NB4 (cell line): Measurements from ENCODE around the gene AUTS2.

Experiments
- CTCF ChIP-seq: IDR thresholded peaks from one replicate; pipeline ENCODE4 v1.5.1; 2012; ENCODE audit warnings: low read depth, low read length
- POLR2A ChIP-seq: IDR thresholded peaks from 2 replicates; pipeline ENCODE4 v1.6.1; 2011; ENCODE audit warnings: mild to moderate bottlenecking; ENCODE audit not compliant: insufficient read length; ENCODE audit errors: extremely low read depth
- TF ChIP-seq, protein P1 (sequence below): IDR thresholded peaks from 2 replicates; pipeline ENCODE4 v1.6.1; 2011; ENCODE audit warnings: low read depth, low read length

DNA sequence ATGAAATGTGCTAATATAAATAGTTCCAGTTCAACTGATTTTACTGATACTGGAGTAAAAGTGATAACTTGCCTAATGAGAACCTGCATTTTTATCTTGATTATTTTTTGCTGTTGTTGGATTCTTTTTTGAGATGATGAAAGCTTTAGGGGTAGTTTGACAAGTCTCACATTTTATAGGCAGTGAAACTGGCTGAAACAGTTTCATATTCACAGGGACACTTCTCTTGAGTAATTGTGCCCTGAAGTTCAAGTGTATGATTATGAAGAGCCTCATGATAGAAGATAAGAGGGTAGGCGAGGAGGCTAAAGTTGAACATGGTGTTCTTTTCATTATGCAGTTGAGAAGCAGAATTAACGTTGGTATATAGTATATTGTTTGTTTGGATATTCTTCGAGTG, 5.1 kb downstream of the AUTS2 start:
- TF ChIP-seq CTCF (no peak), POLR2A (no peak)
- TF ChIP-seq, protein P1, sequence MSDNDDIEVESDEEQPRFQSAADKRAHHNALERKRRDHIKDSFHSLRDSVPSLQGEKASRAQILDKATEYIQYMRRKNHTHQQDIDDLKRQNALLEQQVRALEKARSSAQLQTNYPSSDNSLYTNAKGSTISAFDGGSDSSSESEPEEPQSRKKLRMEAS = no peak
